K562 (cell line): ENCODE data around the gene CUL4B. TPM values are rescaled to one million over a fixed set of nuclear protein-coding genes. Genes with fewer than 3 reads are reported as not detected.

ENCODE experiments used
- ATAC-seq: fragments of 200-7000 bp; cut with Tn5 transposase; 3 replicates; pipeline ENCODE4 v1.9.1; 2020; ENCODE audit warnings: moderate library complexity
- BruUV-seq: library from RNA; stranded (reverse); fragments of 400-500 nt; replicated peaks from 2 replicates; lab custom pipeline; 2021; lab: Mats Ljungman, UMichigan
- CTCF ChIA-PET: fragments of 300-600 bp; formaldehyde crosslinking; extraction: SDS; loops from one replicate; lab custom pipeline; 2021; ENCODE audit warnings: low intra/inter-chr PET ratio; lab: Yijun Ruan, JAX
- POLR2A ChIA-PET: fragments of 300-600, 350-650 bp; sonication (Branson Sonifier 250); formaldehyde crosslinking; extraction: SDS; loops from one replicate; lab custom pipeline; 2021; ENCODE audit warnings: antibody characterized with exemption, inconsistent platforms; lab: Yijun Ruan, JAX
- DNase-seq, 4 experiments: peaks; one replicate each; pipeline versions ENCODE4 v3.0.0 to v3.0.0-alpha.2; 2011 to 2018; ENCODE audit warnings: low spot score in 3 of 4, mixed read lengths in 3 of 4; ENCODE audit errors: extremely low read depth in 1 of 4
- FAIRE-seq: peaks from 2 replicates; lab custom pipeline; 2011; peaks lifted over from hg19 to GRCh38; lab: Jason Lieb, UNC
- H2AFZ ChIP-seq: 2 replicates; pipeline ENCODE4 v1.6.0; 2011; ENCODE audit warnings: low read depth, low read length, control low read depth, inconsistent platforms
- H3K27ac ChIP-seq: fragments of 200-600 bp; 3 replicates; pipeline ENCODE4 v1.8.0; 2011; ENCODE audit warnings: low read depth, mild to moderate bottlenecking, control low read depth, inconsistent platforms, low read length, moderate library complexity, mixed read lengths; ENCODE audit errors: extremely low read depth
- H3K27me3 ChIP-seq, 2 experiments: fragments of 300-600 bp in 1 of 2; 2 replicates in 1 of 2; 3 replicates in 1 of 2; pipeline versions ENCODE4 v1.6.0 to v1.8.0; 2011; ENCODE audit warnings: inconsistent platforms in 2 of 2, low read length in 2 of 2, mild to moderate bottlenecking in 1 of 2, mixed read lengths in 1 of 2, moderate library complexity in 1 of 2; ENCODE audit not compliant: control insufficient read depth in 2 of 2, insufficient read depth in 2 of 2
- H3K36me3 ChIP-seq: fragments of 300-600 bp; 3 replicates; pipeline ENCODE4 v1.8.0; 2011; ENCODE audit warnings: mild to moderate bottlenecking, low read length, inconsistent platforms; ENCODE audit not compliant: control insufficient read depth, insufficient read depth
- H3K4me1 ChIP-seq, 2 experiments: fragments of 200-600 bp in 1 of 2; replicated peaks in 1 of 2; 2 replicates in 1 of 2; 3 replicates in 1 of 2; pipeline versions ENCODE4 v1.5.1 to v1.8.0; 2011; ENCODE audit warnings: inconsistent platforms in 2 of 2, low read length in 2 of 2, mild to moderate bottlenecking in 1 of 2, mixed read lengths in 1 of 2, moderate library complexity in 1 of 2; ENCODE audit not compliant: control insufficient read depth in 2 of 2, insufficient read depth in 2 of 2
- H3K4me2 ChIP-seq: 2 replicates; pipeline ENCODE4 v1.6.1; 2011; ENCODE audit warnings: low read length, control low read depth, inconsistent platforms, mixed read lengths; ENCODE audit not compliant: insufficient read depth
- H3K4me3 ChIP-seq: fragments of 200-600 bp; sonication (generic), shearing (Covaris generic); 2 replicates; pipeline ENCODE4 v1.5.1; 2016; ENCODE audit warnings: control low read depth, inconsistent platforms
- H3K79me2 ChIP-seq: fragments of 200-600 bp; 3 replicates; pipeline ENCODE4 v1.8.0; 2011; ENCODE audit warnings: low read length, inconsistent platforms; ENCODE audit not compliant: control insufficient read depth, insufficient read depth
- H3K9ac ChIP-seq, 2 experiments: 2 replicates each; pipeline versions ENCODE4 v1.6.0 to v1.6.1; 2011; ENCODE audit warnings: low read depth in 2 of 2, low read length in 2 of 2, control low read depth in 1 of 2, inconsistent platforms in 1 of 2, mild to moderate bottlenecking in 1 of 2, mixed read lengths in 1 of 2; ENCODE audit not compliant: insufficient read depth in 1 of 2
- H3K9me1 ChIP-seq: one replicate; pipeline ENCODE4 v1.6.0; 2011; ENCODE audit warnings: inconsistent platforms, mild to moderate bottlenecking, low read length, moderate library complexity; ENCODE audit not compliant: control insufficient read depth, insufficient read depth
- H3K9me3 ChIP-seq: replicated peaks from 2 replicates; pipeline ENCODE4 v1.5.1; 2011; ENCODE audit warnings: low read depth, low read length, inconsistent platforms; ENCODE audit not compliant: control insufficient read depth, insufficient read depth
- H4K20me1 ChIP-seq: replicated peaks from 2 replicates; pipeline ENCODE4 v1.6.1; 2011; ENCODE audit warnings: low read length, inconsistent platforms, mixed read lengths; ENCODE audit not compliant: control insufficient read depth, insufficient read depth
- BMI1 ChIP-seq: fragments of 150-350 bp; IDR thresholded peaks from 2 replicates; pipeline ENCODE4 v1.6.1; 2014; ENCODE audit warnings: low read length
- ETV1 ChIP-seq: fragments of 450-650 bp; conservative IDR thresholded peaks from 2 replicates; pipeline ENCODE4 v1.6.1; 2016; ENCODE audit warnings: missing genetic modification characterization, control low read depth, low read depth, missing compliant biosample characterization
- ILF3 ChIP-seq: fragments of 450-650 bp; IDR thresholded peaks from 2 replicates; pipeline ENCODE4 v1.6.1; 2018; ENCODE audit warnings: antibody characterized with exemption, mild to moderate bottlenecking, moderate library complexity, borderline replicate concordance
- KLF10 ChIP-seq: fragments of 250-450 bp; sonication (Bioruptor Pico); IDR thresholded peaks from 2 replicates; pipeline ENCODE4 v1.6.1; 2021; ENCODE audit warnings: matching md5 sums
- MCM3 ChIP-seq: fragments of 450-650 bp; IDR thresholded peaks from 2 replicates; pipeline ENCODE4 v1.6.1; 2016
- MECOM ChIP-seq: fragments of 250-450 bp; sonication (Bioruptor Pico); IDR thresholded peaks from 2 replicates; pipeline ENCODE4 v1.8.0; 2022; ENCODE audit warnings: inconsistent platforms
- NCOA1 ChIP-seq: fragments of 450-650 bp; IDR thresholded peaks from 2 replicates; pipeline ENCODE4 v1.6.1; 2016; ENCODE audit warnings: low read depth
- NFE2 ChIP-seq: IDR thresholded peaks from 2 replicates; pipeline ENCODE4 v1.6.1; 2014; ENCODE audit warnings: antibody characterized with exemption, low read depth
- NFXL1 ChIP-seq: fragments of 450-650 bp; formaldehyde crosslinking; IDR thresholded peaks from 2 replicates; pipeline ENCODE4 v1.4.0; 2021; ENCODE audit warnings: mild to moderate bottlenecking
- NUFIP1 ChIP-seq: fragments of 450-650 bp; IDR thresholded peaks from 2 replicates; pipeline ENCODE4 v1.6.1; 2018; ENCODE audit not compliant: partially characterized antibody
- STAT5A ChIP-seq: IDR thresholded peaks from 2 replicates; pipeline ENCODE4 v1.6.1; 2012; ENCODE audit warnings: low read length, inconsistent platforms, borderline replicate concordance
- TBL1XR1 ChIP-seq, 2 experiments: IDR thresholded peaks; 2 replicates each; pipeline ENCODE4 v1.6.1; 2012; ENCODE audit warnings: improper control_type of control experiment in 2 of 2, low read length in 2 of 2, mild to moderate bottlenecking in 1 of 2
- ZNF639 ChIP-seq, 2 experiments: fragments of 200-800 bp in 1 of 2; sonication (Bioruptor generic) in 1 of 2; sonication (generic) in 1 of 2; formaldehyde crosslinking in 1 of 2; IDR thresholded peaks in 1 of 2; conservative IDR thresholded peaks in 1 of 2; 2 replicates each; pipeline versions ENCODE4 v1.5.0 to v1.6.1; 2016 to 2020; ENCODE audit warnings: missing compliant biosample characterization in 1 of 2, missing genetic modification characterization in 1 of 2, missing genetic modification reagents in 1 of 2
- in situ Hi-C: fragments of 300-500 bp; cut with MboI; formaldehyde crosslinking; loops from 4 replicates; pipeline ENCODE4 v1.15.0; 2018; ENCODE audit warnings: inconsistent platforms, mixed read lengths
- intact Hi-C: fragments of 100-400 bp; cut with micrococcal nuclease; formaldehyde crosslinking; loops from 2 replicates; pipeline ENCODE4 v1.14.2; 2022
- polyA plus RNA-seq, 8 experiments: library from polyadenylated mRNA; depleted of rRNA in 4 of 8; stranded (reverse) in 5 of 8; unstranded in 3 of 8; fragments of >200 nt; fragmentation: Nextera tagmentation in 2 of 8; fragmentation: Illumina TruSeq in 1 of 8; extraction: Ambion mirVana in 2 of 8; extraction: Trizol in 1 of 8; gene quantifications; 2 replicates each; pipeline versions ENCODE4 v1.2.1 to v1.2.3, GENCODE V29; 2011 to 2014; ENCODE audit warnings: inconsistent platforms in 1 of 8, missing spikeins in 1 of 8
- total RNA-seq, 7 experiments: library from RNA; depleted of rRNA in 6 of 7; stranded (reverse); fragments of >200 nt in 6 of 7; fragmentation: Illumina TruSeq in 2 of 7; extraction: Trizol in 2 of 7; gene quantifications; 2 replicates each; pipeline versions ENCODE4 v1.2.1 to v1.2.3, GENCODE V29; 2011 to 2021; ENCODE audit warnings: low replicate concordance in 1 of 7

Gene CUL4B
- total and polyA plus RNA-seq, 9 of the 15 experiments (the other 6 are each of a cell fraction or from before 2014, with no cell fraction given): 15.0 to 41.7 (median 37.5) TPM

GRCh38 chrX:120536061-120536460 is 24.7 kb downstream of the CUL4B start:
- no peak overlapping the region for H3K4me2 ChIP-seq
- no peaks in the 10 kb centered on the region for H3K9me1 ChIP-seq
- ATAC-seq: no peak
- H4K20me1 ChIP-seq: no peaks in the 10 kb centered on the region
- no peak overlapping the region for H3K9ac ChIP-seq
- no peaks in the 10 kb centered on the region for H3K27me3 ChIP-seq
- H3K27ac ChIP-seq: no peak overlapping the region
- no peaks in the 10 kb centered on the region for H3K9me3 ChIP-seq
- no peak overlapping the region for H2AFZ ChIP-seq
- DNase-seq: no peak
- BruUV-seq: no TSS peak
- TF ChIP-seq NFXL1 (no peak), ETV1 (no peak), MCM3 (no peak), NUFIP1 (no peak), NCOA1 (no peak), KLF10 (no peak), NFE2 (no peak), ILF3 (no peak), STAT5A (no peak), BMI1 (no peak), ZNF639 (CRISPR knock-in tag; conservative IDR thresholded peaks at IDR 0.05 in 1 of 2, IDR thresholded peaks at IDR 0.05 in 1 of 2) (no peak), TBL1XR1 (IDR thresholded peaks at IDR 0.05; ENCODE audit: low read length in 2 of 2) (no peak), MECOM (CRISPR knock-in tag) (no peak)
- TF ChIP-seq, all 486 proteins: peak for 0
- no peak overlapping the region for H3K4me3 ChIP-seq
- FAIRE-seq: no peak
- H3K79me2 ChIP-seq: no peaks in the 10 kb centered on the region
- in situ Hi-C loops: no loop called here
- H3K4me1 ChIP-seq: no peaks in the 10 kb centered on the region
- ChIA-PET POLR2A (no interaction called here), CTCF (no interaction called here)
- intact Hi-C loops: no loop called here
- H3K36me3 ChIP-seq: peaks cover 92% of the 10 kb centered on the region; the same call in 2 of the 3 replicates
